Mesenteric fat pad (tissue), 1 donor: Measurements from ENCODE around the gene LSM14A. TPM values are rescaled to one million over a fixed set of nuclear protein-coding genes. Genes with fewer than 3 reads are reported as not detected.
"Not testable (repeated sequence)": the region's sequence is repeated elsewhere in the genome, so short reads cannot be mapped to it uniquely, and the experiment has no call there.

Experiments
- DNase-seq: peaks from one replicate; pipeline ENCODE4 v3.0.0-alpha.2; 2020; ENCODE audit warnings: low spot score
- total RNA-seq: library from RNA; stranded (reverse); fragmentation: NEBNext Ultra II Directional; extraction: Animal tissue kit (Norgen Biotek cat#: 25700); gene quantifications from one replicate; pipeline ENCODE4 v1.2.1, GENCODE V29; 2021
- donor health status: DM: yes; HTN: yes; CAD: no.

The LSM14A gene
- total RNA-seq, 1 donor from 2014 or later = 87.2 TPM

DNA sequence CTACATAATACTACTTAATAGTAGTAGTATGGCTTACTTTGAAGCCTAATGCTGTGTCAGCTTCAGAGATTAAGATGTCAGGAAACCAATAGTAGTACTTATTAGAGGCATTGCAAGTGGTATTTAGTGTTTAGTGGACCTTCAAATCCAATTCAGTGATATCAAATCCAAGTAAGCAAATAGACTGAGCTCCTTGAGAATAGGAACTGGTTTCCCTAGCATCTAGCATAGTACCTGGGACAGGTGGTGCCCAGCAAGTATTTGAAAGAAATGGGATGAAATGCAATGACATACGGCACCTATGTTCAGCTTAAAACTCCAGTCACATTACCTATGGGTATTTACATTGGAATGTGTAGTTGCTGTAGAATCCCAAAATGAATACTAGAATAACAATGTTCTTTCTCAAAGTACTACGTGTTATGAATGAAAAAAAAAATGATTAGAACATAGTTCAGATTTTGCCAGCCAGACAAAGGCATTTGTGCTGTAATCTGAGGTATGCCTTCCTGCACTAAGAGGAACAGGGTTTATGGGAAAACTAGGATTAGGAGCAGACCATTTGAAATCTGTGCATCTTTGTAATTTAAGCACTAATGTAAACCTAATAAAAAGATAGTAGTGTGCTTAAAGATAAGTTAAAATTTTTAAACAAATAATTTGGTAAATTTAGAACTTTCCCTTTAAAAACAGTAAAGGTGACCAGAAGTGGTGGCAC, 17.1 kb downstream of the LSM14A start:
- DNase-seq = no peak

DNA sequence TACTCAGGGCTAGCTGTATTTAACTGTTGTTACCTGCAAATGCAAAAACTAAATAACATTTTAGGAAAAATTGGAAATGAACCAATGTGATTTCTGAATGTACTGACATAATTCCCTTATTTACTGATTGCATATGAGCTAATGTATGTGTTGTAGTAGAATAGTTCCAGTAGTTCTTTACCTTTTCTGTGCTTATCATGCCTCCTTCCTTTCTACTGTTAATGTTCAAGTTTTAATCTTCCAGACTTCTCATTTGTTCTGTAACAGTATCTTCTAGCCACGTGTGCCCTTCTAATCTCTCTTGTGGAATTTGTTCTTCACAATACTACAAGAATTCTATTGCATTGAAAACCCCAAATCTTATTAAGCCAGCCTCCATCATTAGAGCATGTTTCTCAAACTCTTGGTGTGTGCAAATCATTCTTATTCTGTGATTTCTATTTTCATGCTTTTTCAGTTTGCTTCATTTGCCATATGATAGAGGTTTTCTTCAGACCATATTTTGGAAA, 17.7 kb downstream of the LSM14A start:
- no peak for DNase-seq

DNA sequence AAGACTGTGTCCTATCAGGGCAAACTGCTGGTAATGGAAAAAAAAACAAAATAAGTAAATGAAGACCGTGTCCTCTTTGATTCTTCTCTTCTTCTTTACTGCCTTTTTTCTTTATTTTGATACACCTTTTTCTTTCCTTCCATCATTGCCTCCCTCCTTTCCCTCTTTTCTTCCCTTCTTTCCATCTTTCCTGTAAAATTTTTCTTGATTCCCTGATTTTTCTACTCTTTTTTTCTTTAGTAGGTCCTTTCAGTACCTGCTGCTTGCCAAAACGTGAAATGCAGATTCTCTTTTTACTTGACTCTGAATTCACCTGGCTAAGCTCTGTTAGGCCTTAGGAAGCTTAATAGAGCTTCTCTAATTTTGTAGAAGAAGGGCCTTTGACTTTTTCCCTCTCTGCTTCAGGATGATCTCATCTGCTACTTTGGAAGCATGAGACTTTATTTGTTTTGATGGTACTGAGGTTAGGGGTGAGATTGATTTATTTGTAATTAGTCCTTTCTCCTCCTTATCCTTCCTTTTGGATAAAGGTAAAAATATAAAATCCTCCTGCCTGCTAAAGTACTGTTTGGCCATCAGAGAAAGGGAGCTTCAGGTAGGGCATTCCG, 19.2 kb downstream of the LSM14A start:
- no peak for DNase-seq

DNA sequence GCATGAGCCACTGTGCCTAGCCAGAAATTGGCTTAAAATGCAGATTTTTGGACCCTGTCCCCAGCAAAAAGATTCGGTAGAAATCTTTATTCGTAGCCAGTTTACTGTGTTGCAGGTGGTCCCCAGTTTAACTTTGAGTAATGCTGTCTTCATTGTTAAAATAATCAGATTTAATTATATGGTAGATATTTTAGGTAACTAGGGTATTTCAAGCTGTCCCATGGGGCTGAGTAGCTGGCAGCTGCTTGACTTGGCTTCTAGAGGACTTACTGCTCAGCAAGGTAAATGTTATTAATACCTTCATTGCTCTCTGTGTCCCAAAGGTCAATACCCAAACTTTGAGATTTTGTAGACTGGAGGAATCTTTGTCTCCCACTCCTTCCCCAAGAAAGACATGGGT, 21.1 kb downstream of the LSM14A start:
- DNase-seq = no peak

DNA sequence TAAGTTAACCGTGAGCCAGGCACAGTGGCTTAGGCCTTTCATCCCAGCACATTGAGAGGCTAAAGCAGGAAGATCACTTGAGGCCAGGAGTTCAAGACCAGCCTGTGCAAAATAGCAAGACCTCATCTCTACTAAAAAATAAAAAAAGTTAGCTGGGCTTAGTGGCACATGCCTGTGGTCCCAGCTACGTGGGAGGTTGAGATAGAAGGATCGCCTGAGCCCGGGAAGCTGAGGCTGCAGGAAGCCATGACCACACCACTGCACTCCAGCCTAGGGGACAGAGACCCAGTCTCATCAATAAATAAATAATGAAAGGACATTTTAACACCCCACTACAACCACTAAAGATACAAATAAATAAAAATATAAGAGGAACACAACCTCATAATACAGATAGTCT, 21.6 kb downstream of the LSM14A start:
- no peak for DNase-seq

DNA sequence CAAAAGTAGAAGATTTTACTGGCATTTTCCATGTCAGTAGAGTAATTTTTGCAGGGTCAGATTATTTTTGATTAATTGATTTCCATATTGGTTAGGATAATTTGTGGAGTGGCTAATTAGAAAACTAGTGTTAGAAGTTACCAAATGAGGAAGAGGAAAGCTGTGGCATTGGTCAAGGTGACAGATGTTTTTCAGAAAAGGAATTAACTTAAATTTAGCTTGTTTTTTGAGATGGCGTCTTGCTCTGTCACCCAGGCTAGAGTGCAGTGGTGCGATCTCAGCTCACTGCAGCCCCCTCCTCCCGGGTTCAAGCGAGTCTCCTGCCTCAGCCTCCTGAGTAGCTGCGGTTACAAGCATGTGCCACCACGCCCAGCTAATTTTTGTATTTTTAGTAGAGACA, 28.8 kb downstream of the LSM14A start:
- no peak for DNase-seq

DNA sequence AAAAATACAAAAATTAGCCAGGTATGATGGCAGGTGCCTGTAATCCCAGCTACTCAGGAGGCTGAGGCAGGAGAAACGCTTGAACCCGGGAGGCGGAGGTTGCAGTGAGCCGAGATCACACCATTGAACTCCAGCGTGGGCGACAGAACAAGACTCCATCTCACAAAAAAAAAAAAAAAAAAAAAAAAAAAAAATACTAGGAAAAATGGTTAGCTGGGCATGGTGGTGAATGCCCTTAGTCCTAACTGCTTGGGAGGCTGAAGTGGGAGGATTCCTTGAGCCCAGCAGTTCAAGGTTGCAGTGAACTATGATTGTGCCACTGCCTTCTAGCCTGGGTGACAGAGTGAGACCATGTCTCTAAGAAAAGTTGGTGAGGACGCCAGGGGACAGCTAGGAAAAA, 33.0 kb downstream of the LSM14A start:
- not testable (repeated sequence) for DNase-seq

DNA sequence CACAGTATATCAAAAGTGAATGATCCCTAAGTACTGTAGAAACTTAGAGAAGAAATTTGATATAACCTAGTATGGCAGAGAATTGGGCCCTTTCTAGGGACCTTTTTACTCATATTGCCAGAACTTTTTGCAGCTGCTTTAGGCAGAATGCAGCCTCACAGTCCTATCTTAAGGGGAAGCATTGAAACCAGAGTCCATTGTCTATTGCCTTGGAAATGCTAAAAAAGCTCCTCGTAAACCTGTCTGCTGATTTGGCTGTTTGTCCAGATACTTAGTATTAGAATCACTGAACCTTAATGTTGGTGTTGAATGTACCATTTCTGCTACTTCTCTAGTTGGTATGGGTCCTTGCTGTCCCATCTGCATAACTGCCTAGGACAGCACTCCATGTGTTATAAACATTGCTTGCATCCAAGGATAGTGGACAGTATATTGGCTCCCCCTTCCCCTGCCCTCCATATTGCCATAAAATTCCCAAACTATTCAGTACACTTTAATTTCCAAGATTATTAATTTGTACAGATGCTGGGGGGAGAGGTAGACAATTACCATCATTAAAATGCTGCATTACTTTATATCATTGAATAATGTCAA, 36.1 kb downstream of the LSM14A start:
- DNase-seq = no peak

DNA sequence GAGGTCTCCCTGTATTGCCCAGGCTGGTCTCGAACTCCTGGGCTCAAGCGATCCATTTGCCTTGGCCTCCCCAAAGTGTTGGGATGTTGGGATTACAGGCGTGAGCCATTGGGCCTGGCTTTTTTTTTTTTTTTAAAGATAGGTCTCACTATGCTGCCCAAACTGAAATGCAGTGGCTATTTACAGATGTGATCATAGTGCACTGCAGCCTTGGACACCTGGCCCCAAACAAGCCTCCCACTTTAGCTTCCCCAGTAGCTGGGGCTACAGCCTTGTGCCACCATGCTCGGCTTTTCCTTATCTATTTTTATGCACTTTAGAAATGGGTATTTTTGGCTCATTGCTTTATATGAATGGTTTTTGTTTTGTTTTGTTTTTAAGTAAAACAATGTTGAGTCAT, 37.4 kb downstream of the LSM14A start:
- no peak for DNase-seq

DNA sequence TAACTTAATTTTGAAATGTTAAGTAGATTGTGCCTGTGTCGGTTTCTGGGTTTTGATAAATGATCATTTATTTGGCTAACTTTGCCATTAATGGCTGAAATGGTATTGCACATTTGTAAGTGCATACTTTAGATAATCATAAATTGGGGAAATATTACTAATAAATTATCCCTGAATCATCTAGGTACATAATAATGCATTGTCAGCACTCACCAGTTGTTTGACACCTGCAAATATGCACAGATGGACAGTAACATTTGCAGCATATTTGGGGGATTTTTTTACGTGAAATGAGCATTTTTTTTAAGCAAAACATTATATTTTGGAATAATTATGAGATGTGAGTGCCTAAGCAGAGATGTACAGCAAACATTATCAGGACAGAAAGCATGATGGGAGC, 41.0 kb downstream of the LSM14A start:
- DNase-seq = no peak

DNA sequence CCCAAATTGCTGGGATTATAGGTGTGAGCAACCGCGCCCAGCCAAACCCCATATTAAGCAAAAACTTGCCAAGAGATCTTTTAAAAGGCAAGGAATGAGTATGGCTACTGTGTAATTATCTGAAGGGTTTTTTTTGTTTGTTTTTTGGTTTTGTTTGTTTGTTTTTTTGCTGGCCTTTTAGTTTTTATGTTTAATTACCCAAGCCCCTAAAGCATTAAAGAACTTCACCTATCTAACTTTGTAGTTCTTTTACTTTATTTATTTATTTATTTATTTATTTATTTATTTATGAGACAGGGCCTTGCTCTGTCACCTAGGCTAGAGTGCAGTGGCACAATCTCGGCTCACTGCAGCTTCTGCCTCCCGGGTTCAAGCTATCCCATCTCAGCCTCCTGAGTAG, 41.7 kb downstream of the LSM14A start:
- no peak for DNase-seq

DNA sequence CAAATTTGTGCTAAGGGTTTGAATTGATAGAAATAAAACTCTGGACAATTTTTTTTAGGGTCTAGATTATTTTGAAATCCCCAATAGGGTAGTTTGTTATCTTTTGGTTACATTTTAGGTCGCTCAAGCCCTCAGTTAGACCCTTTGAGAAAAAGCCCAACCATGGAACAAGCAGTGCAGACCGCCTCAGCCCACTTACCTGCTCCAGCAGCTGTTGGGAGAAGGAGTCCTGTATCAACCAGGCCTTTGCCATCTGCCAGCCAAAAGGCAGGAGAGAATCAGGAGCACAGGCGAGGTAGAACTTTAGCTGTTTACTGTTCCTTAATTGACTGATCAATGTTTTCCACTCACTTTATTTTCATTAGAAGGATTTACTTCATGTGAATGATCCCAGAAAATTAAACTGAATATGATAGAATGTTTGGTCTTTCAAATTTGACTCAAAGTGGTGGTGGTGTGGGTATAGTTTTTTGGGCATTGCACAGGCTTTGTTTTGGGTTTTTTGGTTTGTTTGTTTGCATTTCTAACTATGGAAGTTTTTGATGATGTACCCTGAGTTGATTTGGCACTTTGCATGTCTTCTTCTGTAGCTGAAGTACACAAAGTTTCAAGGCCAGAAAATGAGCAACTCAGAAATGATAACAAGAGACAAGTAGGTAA, 42.8 kb downstream of the LSM14A start:
- no peak for DNase-seq

DNA sequence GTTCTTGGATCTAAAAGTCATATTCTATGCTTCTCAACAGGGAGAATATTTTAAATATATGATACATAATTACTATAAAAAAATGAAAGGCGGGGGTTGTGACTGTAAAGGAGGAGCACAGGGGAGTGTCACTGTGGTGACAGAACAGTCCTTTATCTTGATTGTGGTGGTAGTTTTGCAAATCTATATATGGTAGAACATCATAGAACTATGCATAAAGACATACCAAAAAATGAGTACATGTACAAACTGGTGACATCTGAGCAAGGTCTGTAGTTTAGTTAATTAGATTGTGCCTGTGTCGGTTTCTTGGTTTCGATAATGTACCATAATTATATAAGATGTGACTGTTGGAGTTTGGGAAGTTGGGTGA, 43.3 kb downstream of the LSM14A start:
- DNase-seq = no peak

DNA sequence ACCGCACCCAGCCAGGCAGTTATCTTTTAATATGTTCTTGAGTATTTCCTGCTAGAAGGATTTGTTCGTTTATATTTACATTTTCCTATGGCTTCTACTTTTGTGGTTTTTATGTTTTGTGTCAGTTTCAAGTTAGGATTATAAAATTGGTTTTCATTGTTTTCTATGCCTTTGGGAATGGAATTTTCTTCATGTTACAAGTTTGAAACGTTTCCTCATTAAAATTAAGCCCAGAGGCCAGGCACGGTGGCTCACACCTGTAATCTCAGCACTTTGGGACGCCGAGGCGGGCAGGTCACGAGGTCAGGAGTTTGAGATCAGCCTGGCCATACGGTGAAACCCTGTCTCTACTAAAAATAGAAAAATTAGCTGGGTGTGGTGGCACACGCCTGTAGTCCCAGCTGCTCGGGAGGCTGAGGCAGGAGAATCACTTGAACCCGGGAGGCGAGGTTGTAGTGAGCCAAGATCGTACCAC, 44.5 kb downstream of the LSM14A start:
- DNase-seq = not testable (repeated sequence)

DNA sequence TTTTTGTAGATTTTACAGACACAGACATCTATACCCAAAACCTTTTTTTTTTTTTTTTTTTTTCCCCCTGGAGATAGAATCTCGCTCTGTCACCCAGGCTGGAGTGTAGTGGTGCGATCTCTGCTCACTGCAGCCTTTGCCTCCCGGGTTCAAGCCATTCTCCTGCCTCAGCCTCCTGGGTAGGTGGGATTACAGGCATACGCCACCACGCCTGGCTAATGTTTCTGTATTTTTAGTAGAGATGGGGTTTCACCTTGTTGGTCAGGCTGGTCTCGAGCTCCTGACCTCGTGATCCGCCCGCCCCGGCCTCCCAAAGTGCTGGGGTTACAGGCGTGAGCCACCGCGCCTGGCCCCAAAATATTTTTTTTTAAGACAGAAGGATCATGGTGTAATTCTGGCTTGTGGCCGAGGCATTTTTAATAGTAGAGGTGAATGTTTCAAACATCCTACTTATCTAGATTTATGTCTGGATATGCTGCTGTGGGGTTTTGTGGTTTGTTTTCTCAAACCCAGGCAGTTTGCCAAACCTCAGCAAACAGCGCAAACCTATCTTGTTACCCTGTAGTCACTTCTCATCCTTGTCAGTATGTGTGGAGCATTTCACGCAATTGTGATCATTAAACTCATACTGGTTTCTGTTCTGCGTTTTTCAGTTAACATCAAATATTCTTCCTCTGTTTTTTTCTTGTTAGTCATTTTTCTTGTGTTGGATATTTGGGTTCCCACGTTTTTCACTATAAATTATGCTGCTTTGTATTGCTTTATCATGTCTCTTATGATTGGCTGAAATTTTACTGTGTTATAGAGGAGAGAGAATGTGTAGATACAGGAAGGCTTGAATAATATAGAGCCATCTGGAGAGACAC, 45.9 kb downstream of the LSM14A start:
- DNase-seq = no peak

DNA sequence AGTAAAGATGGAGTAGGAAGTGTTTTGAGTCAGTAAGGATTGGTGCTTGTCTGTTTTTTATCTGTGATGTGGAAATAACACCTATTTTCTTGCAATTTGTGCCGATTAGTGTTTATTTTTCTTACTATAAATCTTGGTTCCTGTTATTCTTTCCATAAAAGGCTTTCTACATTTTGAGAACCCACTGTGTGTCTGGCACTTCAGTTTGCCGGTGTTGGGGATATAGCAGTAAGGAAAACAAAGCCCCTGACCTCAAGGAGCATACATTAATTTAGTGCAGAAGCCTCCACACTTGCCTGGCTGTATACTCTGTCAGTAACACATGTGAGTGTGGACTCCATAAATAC, 46.5 kb downstream of the LSM14A start:
- DNase-seq = no peak

DNA sequence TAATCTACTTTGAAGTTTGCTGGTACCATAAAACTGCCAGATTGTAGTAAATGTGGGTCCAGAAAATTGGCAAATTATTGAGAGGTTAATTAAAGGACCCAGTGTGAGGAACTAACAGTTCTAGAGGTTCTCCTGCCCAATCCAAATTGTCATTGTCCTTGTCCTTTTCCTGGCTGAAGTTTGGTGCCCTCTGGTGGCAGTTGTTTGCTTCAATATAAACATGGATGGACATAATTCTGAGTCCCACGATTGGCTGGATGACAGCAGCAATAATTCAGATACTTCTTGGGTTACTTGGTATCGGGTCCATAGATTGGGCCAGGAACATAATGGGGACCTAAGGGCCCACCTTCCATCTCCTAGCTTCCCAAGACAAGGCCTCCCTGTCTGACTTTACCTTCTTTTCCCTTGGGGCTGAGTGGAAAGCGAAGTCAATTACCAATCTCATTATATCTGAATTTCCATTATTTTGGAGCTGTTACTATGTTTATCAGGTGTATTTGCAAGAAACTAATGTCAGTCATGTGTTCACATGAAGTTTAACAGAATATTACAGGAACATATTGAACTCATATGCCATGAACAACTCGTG, 48.3 kb downstream of the LSM14A start:
- no peak for DNase-seq

DNA sequence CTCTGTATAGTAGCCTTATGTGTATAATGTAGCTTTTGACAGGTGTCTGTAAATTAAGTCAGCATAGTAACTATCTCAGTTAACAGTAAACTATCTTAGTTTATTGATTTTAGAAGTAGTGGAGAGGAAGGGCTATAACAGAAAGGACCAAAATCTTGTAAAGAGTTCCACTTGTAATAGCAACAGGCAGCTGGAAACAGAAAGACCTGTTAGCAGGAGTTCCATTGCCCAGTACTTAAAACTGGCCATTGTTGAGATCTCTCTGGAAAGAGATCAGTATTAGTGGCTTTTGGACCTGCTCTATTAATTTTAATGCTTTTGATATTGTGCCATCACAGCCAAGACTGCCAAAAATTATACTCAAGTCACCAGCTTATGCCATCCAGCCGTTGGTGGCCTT, 50.1 kb downstream of the LSM14A start:
- no peak for DNase-seq

DNA sequence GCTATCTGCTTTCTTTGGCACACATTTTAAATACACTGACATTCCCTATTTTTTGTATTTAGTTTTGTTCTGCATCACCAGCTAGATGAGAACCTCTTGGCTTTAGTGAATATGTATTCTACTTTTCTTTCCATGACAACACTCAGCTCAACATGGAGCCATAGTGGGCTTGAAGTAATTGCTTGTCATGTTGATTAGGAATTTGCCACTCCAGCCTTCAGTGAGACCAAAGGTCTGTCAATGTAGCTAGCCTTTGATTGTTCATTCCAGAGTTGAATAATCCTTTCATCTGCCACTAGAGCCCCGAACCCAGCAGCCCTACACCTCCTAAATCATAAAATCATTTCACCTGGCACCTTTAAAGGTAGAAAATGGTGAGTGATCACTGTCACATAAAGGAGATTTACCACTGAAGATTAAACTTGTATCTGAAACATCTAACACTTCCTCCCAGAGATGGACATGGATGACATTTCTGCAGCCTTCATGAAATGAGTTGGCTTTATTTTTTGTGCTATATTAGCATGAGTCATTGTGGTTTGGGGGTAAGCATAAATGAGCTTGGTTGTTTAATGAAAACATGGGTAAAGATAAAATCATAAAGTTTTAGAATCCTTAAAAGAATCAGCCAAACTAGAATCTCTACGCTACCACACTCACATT, 52.8 kb downstream of the LSM14A start:
- DNase-seq = no peak

DNA sequence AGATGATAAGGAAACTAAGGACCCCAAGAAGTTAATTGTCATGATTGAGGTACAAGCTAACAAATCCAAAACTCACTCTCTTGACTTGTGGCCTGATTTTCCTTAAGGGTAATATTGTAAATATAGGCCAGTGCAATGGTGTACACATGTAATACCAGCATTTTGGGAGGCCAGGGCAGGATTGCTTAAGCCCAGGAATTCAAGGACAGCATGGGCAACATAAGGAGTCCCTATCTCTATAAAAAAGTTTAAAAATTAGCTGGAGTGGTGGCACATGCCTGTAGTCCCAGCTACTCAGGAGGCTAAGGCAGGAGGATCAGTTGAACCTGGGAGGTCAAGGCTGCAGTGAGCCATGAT, 53.3 kb downstream of the LSM14A start:
- no peak for DNase-seq
